CD4-positive, alpha-beta T cell (primary cell): ENCODE measurements around the gene ADGRL3. TPM values are rescaled to one million over a fixed set of nuclear protein-coding genes. Genes with fewer than 3 reads are reported as not detected.

Experiments used
- ATAC-seq: fragments of 200-7000 bp; cut with Tn5 transposase; one replicate; pipeline ENCODE4 v1.10.0; 2022; ENCODE audit warnings: mild to moderate bottlenecking; ENCODE audit not compliant: poor library complexity
- CTCF ChIA-PET: fragments of 350-600 bp; sonication (Branson Sonifier 250); formaldehyde crosslinking; loops from one replicate; lab custom pipeline; 2021; ENCODE audit warnings: antibody characterized with exemption, inconsistent platforms; lab: Charles Lee
- POLR2A ChIA-PET: fragments of 350-600 bp; sonication (Branson Sonifier 250); formaldehyde crosslinking; loops from one replicate; lab custom pipeline; 2021; ENCODE audit warnings: antibody characterized with exemption, inconsistent platforms; lab: Charles Lee
- DNase-seq, 14 experiments: peaks; one replicate each; pipeline ENCODE4 v3.0.0-alpha.2; 2013 to 2020; ENCODE audit warnings: mixed read lengths in 2 of 14
- H3K27ac ChIP-seq, 2 donors: one replicate each; pipeline versions ENCODE4 v1.5.1 to v1.7.0; 2013; ENCODE audit warnings: low read length in 2 of 2, low read depth in 1 of 2, mild to moderate bottlenecking in 1 of 2
- H3K27me3 ChIP-seq, 2 experiments: 1 replicate in 1 of 2; 2 replicates in 1 of 2; pipeline versions ENCODE4 v1.6.1 to v1.7.0; 2013; ENCODE audit warnings: low read length in 2 of 2, control low read depth in 1 of 2, mild to moderate bottlenecking in 1 of 2, moderate library complexity in 1 of 2; ENCODE audit not compliant: insufficient read depth in 2 of 2, control insufficient read depth in 1 of 2
- H3K36me3 ChIP-seq: one replicate; pipeline ENCODE4 v1.6.1; 2013; ENCODE audit warnings: low read length, control low read depth; ENCODE audit not compliant: insufficient read depth
- H3K4me1 ChIP-seq: one replicate; pipeline ENCODE4 v1.6.1; 2013; ENCODE audit warnings: low read length, control low read depth; ENCODE audit not compliant: insufficient read depth
- H3K4me3 ChIP-seq: one replicate; pipeline ENCODE4 v1.5.1; 2013; ENCODE audit warnings: mild to moderate bottlenecking, low read length, moderate library complexity
- H3K9me3 ChIP-seq, 2 experiments: 1 replicate in 1 of 2; 2 replicates in 1 of 2; pipeline versions ENCODE4 v1.6.1 to v1.7.0; 2013; ENCODE audit warnings: low read length in 2 of 2, mild to moderate bottlenecking in 2 of 2, control low read depth in 1 of 2, moderate library complexity in 1 of 2; ENCODE audit not compliant: control insufficient read depth in 1 of 2, insufficient read depth in 1 of 2
- H3K27ac Mint-ChIP-seq: one replicate; pipeline ENCODE4 v1.8.0; 2020; ENCODE audit warnings: mixed read lengths
- H3K27me3 Mint-ChIP-seq: one replicate; pipeline ENCODE4 v1.8.0; 2021; ENCODE audit warnings: mixed read lengths
- H3K36me3 Mint-ChIP-seq: one replicate; pipeline ENCODE4 v1.8.0; 2021; ENCODE audit warnings: low read depth, mixed read lengths
- H3K4me1 Mint-ChIP-seq: one replicate; pipeline ENCODE4 v1.8.0; 2021; ENCODE audit warnings: low read depth, mixed read lengths
- H3K4me3 Mint-ChIP-seq: one replicate; pipeline ENCODE4 v1.8.0; 2020; ENCODE audit warnings: mild to moderate bottlenecking, mixed read lengths
- H3K9me3 Mint-ChIP-seq: one replicate; pipeline ENCODE4 v1.8.0; 2020; ENCODE audit warnings: mixed read lengths
- CTCF ChIP-seq: fragments of 200-600 bp; IDR thresholded peaks from one replicate; pipeline ENCODE4 v1.8.0; 2022; ENCODE audit warnings: antibody characterized with exemption, mild to moderate bottlenecking
- intact Hi-C, 2 experiments: fragments of 100-400 bp; cut with DNase I in 1 of 2; cut with micrococcal nuclease in 1 of 2; formaldehyde crosslinking; loops; one replicate each; pipeline versions ENCODE4 v1.15.1 to v1.9.0; 2023 to 2025; cut with DNase I, micrococcal nuclease
- total RNA-seq, 174 experiments: library from RNA in 2 of 174; stranded (reverse) in 2 of 174; gene quantifications; one replicate each; pipeline ENCODE4 v1.2.3 and lab custom pipeline; 2021 to 2026

Gene ADGRL3
- total RNA-seq, 2 experiments from 2014 or later = not detected

- TF ChIP-seq CTCF = no peak
- Histone ChIP-seq H3K27ac (no peak overlapping the region), H3K4me3 (no peak overlapping the region), H3K27me3 (no peaks in the 10 kb centered on the region), H3K4me1 (no peaks in the 10 kb centered on the region), H3K36me3 (no peaks in the 10 kb centered on the region), H3K9me3 (peaks cover 0 to 3% of the 10 kb centered on the region in 2 experiments)
- DNase-seq = no peak
- no peaks in the 10 kb centered on the region for H3K9me3 Mint-ChIP-seq
- ChIA-PET POLR2A (no interaction called here), CTCF (no interaction called here)
- no peaks in the 10 kb centered on the region for H3K4me1 Mint-ChIP-seq
- ATAC-seq = no peak
- H3K4me3 Mint-ChIP-seq = no peak overlapping the region
- intact Hi-C loops = no loop called here
- H3K27ac Mint-ChIP-seq = no peak overlapping the region
- no peaks in the 10 kb centered on the region for H3K27me3 Mint-ChIP-seq
- no peaks in the 10 kb centered on the region for H3K36me3 Mint-ChIP-seq
Observed at GRCh38 chr4:61308033-61308432, 107.9 kb downstream of the ADGRL3 start.

GRCh38 chr4:61309616-61310015, 109.5 kb downstream of the ADGRL3 start:
- TF ChIP-seq CTCF = no peak
- Mint-ChIP-seq H3K4me1 (no peaks in the 10 kb centered on the region), H3K36me3 (no peaks in the 10 kb centered on the region), H3K9me3 (no peaks in the 10 kb centered on the region), H3K27ac (no peak overlapping the region), H3K4me3 (no peak overlapping the region), H3K27me3 (no peaks in the 10 kb centered on the region)
- H3K4me1 ChIP-seq = no peaks in the 10 kb centered on the region
- ChIA-PET POLR2A (no interaction called here), CTCF (no interaction called here)
- DNase-seq = no peak
- H3K4me3 ChIP-seq = no peak overlapping the region
- H3K27ac ChIP-seq = no peak overlapping the region
- no peaks in the 10 kb centered on the region for H3K27me3 ChIP-seq
- no peaks in the 10 kb centered on the region for H3K36me3 ChIP-seq
- H3K9me3 ChIP-seq = peaks cover 0 to 6% of the 10 kb centered on the region in 2 experiments
- no peak for ATAC-seq
- intact Hi-C loops = no loop called here

GRCh38 chr4:61312526-61312925, 112.4 kb downstream of the ADGRL3 start:
- ChIA-PET CTCF (no interaction called here), POLR2A (no interaction called here)
- no peaks in the 10 kb centered on the region for H3K27me3 Mint-ChIP-seq
- no peaks in the 10 kb centered on the region for H3K4me1 Mint-ChIP-seq
- Histone ChIP-seq H3K4me3 (no peak overlapping the region), H3K4me1 (no peaks in the 10 kb centered on the region), H3K27ac (no peak overlapping the region), H3K9me3 (peaks cover 0 to 4% of the 10 kb centered on the region in 2 experiments), H3K36me3 (no peaks in the 10 kb centered on the region), H3K27me3 (no peaks in the 10 kb centered on the region)
- H3K9me3 Mint-ChIP-seq = peaks cover 6% of the 10 kb centered on the region
- H3K27ac Mint-ChIP-seq = no peak overlapping the region
- intact Hi-C loops = no loop called here
- no peak for TF ChIP-seq CTCF
- DNase-seq = no peak
- H3K4me3 Mint-ChIP-seq = no peak overlapping the region
- no peaks in the 10 kb centered on the region for H3K36me3 Mint-ChIP-seq
- no peak for ATAC-seq
